Transverse colon (tissue), 4 donors: ENCODE results near the gene C2CD3. TPM values are rescaled to one million over a fixed set of nuclear protein-coding genes. Genes with fewer than 3 reads are reported as not detected.

Source experiments
- DNase-seq: peaks from one replicate; pipeline ENCODE4 v3.0.0-alpha.2; 2019
- H3K27ac ChIP-seq, 4 donors: fragments of 200-600 bp; sonication (generic); 2 replicates each; pipeline ENCODE4 v1.5.1; 2016 to 2018; ENCODE audit warnings: inconsistent platforms in 4 of 4
- H3K27me3 ChIP-seq: fragments of 200-600 bp; sonication (generic); 2 replicates; pipeline ENCODE4 v1.5.1; 2017; ENCODE audit warnings: inconsistent platforms
- H3K36me3 ChIP-seq, 4 donors: fragments of 200-600 bp; sonication (generic); 2 replicates each; pipeline ENCODE4 v1.5.1; 2017 to 2019; ENCODE audit warnings: inconsistent platforms in 4 of 4
- H3K4me1 ChIP-seq, 4 donors: fragments of 200-600 bp; sonication (generic); 2 replicates each; pipeline ENCODE4 v1.5.1; 2017 to 2020; ENCODE audit warnings: inconsistent platforms in 4 of 4
- H3K4me3 ChIP-seq, 4 donors: fragments of 200-600 bp; sonication (generic); 1 replicate in 1 of 4; 2 replicates in 3 of 4; pipeline versions ENCODE4 v1.5.1 to v1.6.1; 2017 to 2019; ENCODE audit warnings: inconsistent platforms in 4 of 4
- H3K9me3 ChIP-seq, 2 donors: fragments of 200-600 bp; sonication (generic); 2 replicates each; pipeline ENCODE4 v1.5.1; 2017 to 2019; ENCODE audit warnings: inconsistent platforms in 2 of 2
- CTCF ChIP-seq, 5 experiments: fragments of 200-600 bp in 3 of 5; fragments of 450-650 bp in 2 of 5; sonication (generic) in 3 of 5; IDR thresholded peaks; 1 replicate in 2 of 5; 2 replicates in 3 of 5; pipeline ENCODE4 v1.5.1; 2016 to 2017; ENCODE audit warnings: antibody characterized with exemption in 5 of 5, inconsistent platforms in 3 of 5, mild to moderate bottlenecking in 2 of 5, moderate library complexity in 1 of 5
- EP300 ChIP-seq: sonication (generic); formaldehyde crosslinking; IDR thresholded peaks from one replicate; pipeline ENCODE4 v1.6.1; 2017; ENCODE audit warnings: antibody characterized with exemption, low read depth
- POLR2A ChIP-seq: fragments of 450-650 bp; IDR thresholded peaks from one replicate; pipeline ENCODE4 v1.6.1; 2016; ENCODE audit warnings: antibody characterized with exemption, mild to moderate bottlenecking, moderate library complexity
- POLR2AphosphoS5 ChIP-seq, 3 donors: sonication (generic); formaldehyde crosslinking; IDR thresholded peaks; one replicate each; pipeline ENCODE4 v1.6.1; 2016; ENCODE audit warnings: antibody characterized with exemption in 3 of 3
- WGBS, 2 donors: methylation state at CpG; one replicate each; pipeline ENCODE4 v1.1.5; 2018; ENCODE audit warnings: low coverage in 1 of 2; 5-methylcytosine and 5-hydroxymethylcytosine counted together
- in situ Hi-C, 4 donors: fragments of 200-750 bp; cut with MboI; loops; one replicate each; pipeline versions ENCODE4 v1.15.0 to v1.15.1; 2017; ENCODE audit warnings: low sequenced_read_pairs in 3 of 4, low pct_ligation_motif_present in 1 of 4, low pct_unique_long_range_greater_than_20kb in 1 of 4
- intact Hi-C: fragments of 100-400 bp; cut with DNase I; formaldehyde crosslinking; loops from one replicate; pipeline ENCODE4 v1.15.1; 2023; ENCODE audit warnings: low total_unique reads
- total RNA-seq, 4 donors: library from RNA; depleted of rRNA; stranded (reverse); fragments of >200 nt; gene quantifications; one replicate each; pipeline ENCODE4 v1.1.0, GENCODE V29; 2016

Gene C2CD3
- total RNA-seq, 4 donors from 2014 or later, result 22.2 to 52.5 (median 37.4) TPM

- Histone ChIP-seq H3K36me3 (no peaks in the 10 kb centered on the region), H3K9me3 (no peaks in the 10 kb centered on the region), H3K4me1 (peaks cover 0 to 5% (median 0%) of the 10 kb centered on the region in 4 donors), H3K27ac (no peak overlapping the region), H3K27me3 (no peaks in the 10 kb centered on the region), H3K4me3 (no peak overlapping the region)
- 90 to 94% methylated on average over 2 to 4 of the region's 4 CpGs for WGBS, 2 donors
- in situ Hi-C loops, result no loop called here
- intact Hi-C loops, result no loop called here
- TF ChIP-seq CTCF (IDR thresholded peaks at IDR 0.05) (no peak), POLR2A (no peak), POLR2AphosphoS5 (IDR thresholded peaks at IDR 0.05) (no peak), EP300 (no peak)
- DNase-seq, result no peak
These were observed 11.8 kb upstream of the C2CD3 start for GRCh38 chr11:74182635-74183034.

GRCh38 chr11:74179234-74180052 lies 8.6 kb upstream of the C2CD3 start:
- intact Hi-C loops, result no loop called here
- H3K27ac ChIP-seq, result no peak overlapping the region

GRCh38 chr11:74175920-74176319 lies 5.1 kb upstream of the C2CD3 start:
- Histone ChIP-seq H3K27ac (no peak overlapping the region), H3K4me3 (no peak overlapping the region), H3K27me3 (no peaks in the 10 kb centered on the region), H3K9me3 (no peaks in the 10 kb centered on the region), H3K36me3 (no peaks in the 10 kb centered on the region), H3K4me1 (peaks cover 11 to 27% (median 17%) of the 10 kb centered on the region in 4 donors)
- TF ChIP-seq EP300, result no peak
- TF ChIP-seq POLR2A, result no peak
- TF ChIP-seq POLR2AphosphoS5 (IDR thresholded peaks at IDR 0.05), result no peak
- no peak for TF ChIP-seq CTCF (IDR thresholded peaks at IDR 0.05)
- in situ Hi-C loops (no loop called here), intact Hi-C loops (no loop called here)
- WGBS, 2 donors, result 89% methylated on average over 1 of the region's 1 CpG
- DNase-seq, result no peak

More at GRCh38 chr11:74179234-74180052, 8.6 kb upstream of the C2CD3 start:
- no peaks in the 10 kb centered on the region for H3K36me3 ChIP-seq
- DNase-seq, result no peak
- in situ Hi-C loops, result no loop called here
- WGBS, 2 donors, result 93% methylated on average over 7 of the region's 7 CpGs
- TF ChIP-seq POLR2AphosphoS5 (IDR thresholded peaks at IDR 0.05) (no peak), EP300 (no peak), CTCF (IDR thresholded peaks at IDR 0.05) (no peak)
- H3K4me3 ChIP-seq, result no peak overlapping the region
- H3K27me3 ChIP-seq, result no peaks in the 10 kb centered on the region
- H3K4me1 ChIP-seq, result peaks cover 0 to 2% (median under 1%) of the 10 kb centered on the region in 4 donors
- no peaks in the 10 kb centered on the region for H3K9me3 ChIP-seq

- TF ChIP-seq POLR2A, result no peak
- TF ChIP-seq POLR2AphosphoS5 (IDR thresholded peaks at IDR 0.05), result no peak
- no peak for TF ChIP-seq CTCF (IDR thresholded peaks at IDR 0.05)
- no peak for TF ChIP-seq EP300
These were observed 1.2 kb upstream of the C2CD3 start for GRCh38 chr11:74171997-74172396.

More at GRCh38 chr11:74171997-74172396, 1.2 kb upstream of the C2CD3 start:
- Histone ChIP-seq H3K27ac (peak overlapping the region; percentile 89 to 95 (median 92)), H3K4me3 (peak overlapping the region; percentile 51 to 77 (median 73)), H3K9me3 (no peaks in the 10 kb centered on the region), H3K4me1 (peaks cover 16 to 45% (median 28%) of the 10 kb centered on the region in 4 donors), H3K36me3 (peaks cover 0 to 12% (median 0%) of the 10 kb centered on the region in 4 donors), H3K27me3 (no peaks in the 10 kb centered on the region)
- intact Hi-C loops (no loop called here), in situ Hi-C loops (no loop called here)
- 17% methylated on average over 5 of the region's 5 CpGs for WGBS, 2 donors
- no peak for DNase-seq
